Loucy (cell line): ENCODE measurements around the gene KCTD19.

Experiments
- H2AFZ ChIP-seq: fragments of 200-600 bp; sonication (generic); 2 replicates; pipeline ENCODE4 v1.6.0; 2016; ENCODE audit warnings: antibody characterized with exemption, mild to moderate bottlenecking, low read length, moderate library complexity
- H3F3A ChIP-seq: fragments of 200-600 bp; 2 replicates; pipeline ENCODE4 v1.6.0; 2016; ENCODE audit warnings: antibody characterized with exemption, low read depth, mild to moderate bottlenecking
- H3K27me3 ChIP-seq: fragments of 200-600 bp; sonication (generic); 2 replicates; pipeline ENCODE4 v1.6.1; 2014; ENCODE audit warnings: low read length, mild to moderate bottlenecking; ENCODE audit not compliant: insufficient read depth, poor library complexity, severe bottlenecking
- H3K36me3 ChIP-seq: fragments of 200-600 bp; sonication (generic); 2 replicates; pipeline ENCODE4 v1.6.1; 2016; ENCODE audit warnings: low read length; ENCODE audit not compliant: insufficient read depth
- H3K4me1 ChIP-seq: fragments of 200-600 bp; sonication (generic); 2 replicates; pipeline ENCODE4 v1.5.1; 2014; ENCODE audit warnings: low read length, mild to moderate bottlenecking; ENCODE audit not compliant: insufficient read depth, poor library complexity, severe bottlenecking
- H3K4me2 ChIP-seq: fragments of 200-600 bp; sonication (generic); 2 replicates; pipeline ENCODE4 v1.6.0; 2014; ENCODE audit warnings: antibody characterized with exemption, low read length, low read depth, mild to moderate bottlenecking; ENCODE audit not compliant: poor library complexity, severe bottlenecking
- H3K4me3 ChIP-seq: fragments of 200-600 bp; sonication (generic); 2 replicates; pipeline ENCODE4 v1.5.1; 2014; ENCODE audit warnings: low read length, mild to moderate bottlenecking, mixed read lengths; ENCODE audit not compliant: poor library complexity, severe bottlenecking
- H3K79me2 ChIP-seq: fragments of 200-600 bp; sonication (generic); 2 replicates; pipeline ENCODE4 v1.6.1; 2014; ENCODE audit warnings: low read length; ENCODE audit not compliant: insufficient read depth
- H3K9ac ChIP-seq: fragments of 200-600 bp; sonication (generic); 2 replicates; pipeline ENCODE4 v1.6.0; 2014; ENCODE audit warnings: mild to moderate bottlenecking, low read depth, low read length, moderate library complexity; ENCODE audit not compliant: poor library complexity, severe bottlenecking
- H3K9me2 ChIP-seq: fragments of 200-600 bp; sonication (generic); replicated peaks from 2 replicates; pipeline ENCODE4 v1.6.1; 2016; ENCODE audit warnings: low read depth, low read length, mixed read lengths
- H3K9me3 ChIP-seq: fragments of 200-600 bp; sonication (generic); 2 replicates; pipeline ENCODE4 v1.6.1; 2014; ENCODE audit warnings: mild to moderate bottlenecking, antibody characterized with exemption, low read length, low read depth; ENCODE audit not compliant: insufficient read depth
- H4K20me1 ChIP-seq: fragments of 200-600 bp; sonication (generic); 2 replicates; pipeline ENCODE4 v1.6.0; 2014; ENCODE audit warnings: antibody characterized with exemption, low read length, mild to moderate bottlenecking; ENCODE audit not compliant: insufficient read depth, poor library complexity, severe bottlenecking
- EZH2phosphoT487 ChIP-seq: fragments of 200-600 bp; IDR thresholded peaks from 2 replicates; pipeline ENCODE4 v1.6.1; 2018; ENCODE audit warnings: antibody characterized with exemption, mild to moderate bottlenecking, moderate library complexity, borderline replicate concordance
- TF ChIP-seq, protein P1 (sequence below): fragments of 200-600 bp; sonication (generic); conservative IDR thresholded peaks from 2 replicates; pipeline ENCODE4 v1.5.1; 2014; ENCODE audit warnings: mild to moderate bottlenecking, antibody characterized with exemption, low read length

The KCTD19 gene

DNA sequence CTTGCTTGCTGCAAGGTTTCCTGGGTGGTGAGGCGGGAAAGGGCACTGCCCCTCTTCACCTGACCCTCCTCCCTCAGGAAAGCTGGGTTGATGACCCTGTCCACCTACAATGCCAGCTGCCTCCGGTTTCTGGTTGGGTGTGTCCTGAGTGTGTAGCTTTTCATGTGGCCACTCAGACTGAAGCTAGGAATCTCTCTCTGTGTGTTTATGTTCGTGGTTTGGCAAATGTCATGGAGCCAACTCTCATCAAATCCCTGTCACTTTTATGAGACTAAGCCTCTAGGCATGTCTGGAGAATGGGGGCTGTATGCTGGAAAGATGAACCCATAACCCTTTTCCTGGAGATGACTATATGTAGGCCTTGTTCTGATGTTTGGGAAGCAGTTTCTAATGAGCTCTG lies 30.1 kb downstream of the KCTD19 start:
- Histone ChIP-seq H3K4me2 (no peak overlapping the region), H3K9me2 (no peaks in the 10 kb centered on the region), H3K79me2 (no peaks in the 10 kb centered on the region), H3K9me3 (no peaks in the 10 kb centered on the region), H3K4me1 (no peaks in the 10 kb centered on the region), H4K20me1 (no peaks in the 10 kb centered on the region), H3F3A (no peaks in the 10 kb centered on the region), H2AFZ (no peak overlapping the region), H3K9ac (no peak overlapping the region), H3K36me3 (no peaks in the 10 kb centered on the region), H3K4me3 (no peak overlapping the region), H3K27me3 (no peaks in the 10 kb centered on the region)
- no peak for TF ChIP-seq EZH2phosphoT487
- TF ChIP-seq, protein P1, sequence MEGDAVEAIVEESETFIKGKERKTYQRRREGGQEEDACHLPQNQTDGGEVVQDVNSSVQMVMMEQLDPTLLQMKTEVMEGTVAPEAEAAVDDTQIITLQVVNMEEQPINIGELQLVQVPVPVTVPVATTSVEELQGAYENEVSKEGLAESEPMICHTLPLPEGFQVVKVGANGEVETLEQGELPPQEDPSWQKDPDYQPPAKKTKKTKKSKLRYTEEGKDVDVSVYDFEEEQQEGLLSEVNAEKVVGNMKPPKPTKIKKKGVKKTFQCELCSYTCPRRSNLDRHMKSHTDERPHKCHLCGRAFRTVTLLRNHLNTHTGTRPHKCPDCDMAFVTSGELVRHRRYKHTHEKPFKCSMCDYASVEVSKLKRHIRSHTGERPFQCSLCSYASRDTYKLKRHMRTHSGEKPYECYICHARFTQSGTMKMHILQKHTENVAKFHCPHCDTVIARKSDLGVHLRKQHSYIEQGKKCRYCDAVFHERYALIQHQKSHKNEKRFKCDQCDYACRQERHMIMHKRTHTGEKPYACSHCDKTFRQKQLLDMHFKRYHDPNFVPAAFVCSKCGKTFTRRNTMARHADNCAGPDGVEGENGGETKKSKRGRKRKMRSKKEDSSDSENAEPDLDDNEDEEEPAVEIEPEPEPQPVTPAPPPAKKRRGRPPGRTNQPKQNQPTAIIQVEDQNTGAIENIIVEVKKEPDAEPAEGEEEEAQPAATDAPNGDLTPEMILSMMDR, result no peak

DNA sequence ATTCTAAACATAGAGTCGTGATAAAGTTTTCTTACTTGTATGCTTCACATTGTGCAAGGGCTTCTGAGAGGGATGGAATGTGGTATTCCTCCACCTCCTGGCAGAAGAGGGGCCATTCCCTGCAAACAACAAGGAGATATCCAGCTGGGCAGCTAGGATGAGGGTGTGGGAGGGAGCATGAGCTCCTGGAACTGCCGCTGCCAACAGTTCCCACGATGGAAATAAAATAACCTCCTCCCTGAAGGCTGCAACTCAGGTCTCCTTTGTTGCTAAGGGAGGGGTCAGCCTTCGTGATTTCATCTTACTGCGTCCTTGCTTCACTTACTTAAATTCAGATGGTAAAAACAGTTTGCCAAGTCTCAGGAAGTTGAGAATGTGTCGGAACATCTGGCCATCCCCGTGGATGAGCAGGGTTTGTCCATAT lies 31.6 kb downstream of the KCTD19 start:
- no peak for TF ChIP-seq EZH2phosphoT487
- TF ChIP-seq, protein P1, result no peak
- no peaks in the 10 kb centered on the region for H3K79me2 ChIP-seq

DNA sequence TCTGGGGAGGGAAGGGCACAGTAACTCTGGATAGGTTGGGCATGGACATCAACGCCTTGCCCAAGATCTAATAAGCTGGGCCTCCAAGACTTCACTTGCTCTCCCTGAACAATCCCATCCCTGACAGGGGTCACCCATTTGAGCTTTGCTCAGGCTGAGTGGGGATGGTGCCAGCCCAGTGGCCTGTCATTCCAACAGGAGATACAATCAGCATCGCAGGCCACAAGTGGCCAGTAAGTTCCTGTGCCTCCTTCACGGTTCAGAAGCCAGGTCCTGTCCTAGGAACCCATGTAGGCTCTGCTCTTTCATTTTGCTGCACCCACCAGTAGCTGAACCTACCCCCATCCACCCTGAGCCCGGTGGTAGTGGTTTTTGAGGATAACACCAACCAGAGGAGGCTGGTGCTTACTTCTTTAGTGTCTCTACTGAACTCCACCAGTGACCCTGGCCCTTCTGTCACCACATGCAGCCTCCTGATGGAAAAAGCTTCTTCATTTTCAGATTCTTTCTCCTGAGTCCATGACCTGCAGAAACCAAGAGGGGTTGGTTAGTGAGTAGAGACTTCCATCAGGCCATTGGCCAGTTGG lies 32.3 kb downstream of the KCTD19 start:
- Histone ChIP-seq H3K4me3 (no peak overlapping the region), H2AFZ (no peak overlapping the region), H3K79me2 (no peaks in the 10 kb centered on the region), H3K36me3 (no peaks in the 10 kb centered on the region), H4K20me1 (no peaks in the 10 kb centered on the region), H3K4me1 (peaks cover 15% of the 10 kb centered on the region), H3K4me2 (no peak overlapping the region), H3K27me3 (no peaks in the 10 kb centered on the region), H3F3A (no peaks in the 10 kb centered on the region), H3K9me2 (no peaks in the 10 kb centered on the region), H3K9me3 (no peaks in the 10 kb centered on the region), H3K9ac (no peak overlapping the region)
- TF ChIP-seq, protein P1, result no peak
- no peak for TF ChIP-seq EZH2phosphoT487

More for the DNA sequence above, 31.6 kb downstream of the KCTD19 start:
- Histone ChIP-seq H3K4me3 (no peak overlapping the region), H3K4me2 (no peak overlapping the region), H3K27me3 (no peaks in the 10 kb centered on the region), H4K20me1 (no peaks in the 10 kb centered on the region), H3K9ac (no peak overlapping the region), H3K9me2 (no peaks in the 10 kb centered on the region), H3F3A (no peaks in the 10 kb centered on the region), H3K36me3 (no peaks in the 10 kb centered on the region), H3K9me3 (no peaks in the 10 kb centered on the region), H2AFZ (no peak overlapping the region), H3K4me1 (peaks cover 11% of the 10 kb centered on the region)
